Raji (cell line): ENCODE measurements around the gene SWSAP1.

Source experiments
- POLR2A ChIP-seq: IDR thresholded peaks from 2 replicates; pipeline ENCODE4 v1.6.1; 2011; ENCODE audit warnings: low read depth, low read length, control low read depth; ENCODE audit not compliant: insufficient read depth

Gene SWSAP1

DNA sequence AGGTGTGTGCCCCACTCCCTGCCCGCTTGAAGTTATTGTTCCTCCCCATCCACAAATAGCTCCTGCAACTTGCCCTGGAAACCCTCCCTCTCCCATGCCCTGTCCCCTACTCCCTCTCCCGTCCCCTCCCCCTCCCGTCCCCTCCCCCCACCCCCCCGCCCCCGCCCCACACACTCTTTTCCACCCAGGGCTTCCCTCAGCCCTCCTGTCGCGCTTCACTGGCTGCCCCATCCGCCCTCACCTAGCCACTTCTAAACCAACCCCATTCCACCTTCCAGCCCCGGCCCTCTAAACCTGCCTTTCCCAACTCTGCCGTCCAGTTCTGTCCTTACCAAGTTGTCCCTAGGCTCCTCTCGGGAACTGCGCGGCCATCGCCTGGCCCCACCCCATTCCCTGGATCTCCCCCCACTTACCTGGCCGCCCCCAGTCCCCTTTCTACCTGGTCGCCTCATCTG, 43.7 kb downstream of the SWSAP1 start:
- TF ChIP-seq POLR2A: no peak

DNA sequence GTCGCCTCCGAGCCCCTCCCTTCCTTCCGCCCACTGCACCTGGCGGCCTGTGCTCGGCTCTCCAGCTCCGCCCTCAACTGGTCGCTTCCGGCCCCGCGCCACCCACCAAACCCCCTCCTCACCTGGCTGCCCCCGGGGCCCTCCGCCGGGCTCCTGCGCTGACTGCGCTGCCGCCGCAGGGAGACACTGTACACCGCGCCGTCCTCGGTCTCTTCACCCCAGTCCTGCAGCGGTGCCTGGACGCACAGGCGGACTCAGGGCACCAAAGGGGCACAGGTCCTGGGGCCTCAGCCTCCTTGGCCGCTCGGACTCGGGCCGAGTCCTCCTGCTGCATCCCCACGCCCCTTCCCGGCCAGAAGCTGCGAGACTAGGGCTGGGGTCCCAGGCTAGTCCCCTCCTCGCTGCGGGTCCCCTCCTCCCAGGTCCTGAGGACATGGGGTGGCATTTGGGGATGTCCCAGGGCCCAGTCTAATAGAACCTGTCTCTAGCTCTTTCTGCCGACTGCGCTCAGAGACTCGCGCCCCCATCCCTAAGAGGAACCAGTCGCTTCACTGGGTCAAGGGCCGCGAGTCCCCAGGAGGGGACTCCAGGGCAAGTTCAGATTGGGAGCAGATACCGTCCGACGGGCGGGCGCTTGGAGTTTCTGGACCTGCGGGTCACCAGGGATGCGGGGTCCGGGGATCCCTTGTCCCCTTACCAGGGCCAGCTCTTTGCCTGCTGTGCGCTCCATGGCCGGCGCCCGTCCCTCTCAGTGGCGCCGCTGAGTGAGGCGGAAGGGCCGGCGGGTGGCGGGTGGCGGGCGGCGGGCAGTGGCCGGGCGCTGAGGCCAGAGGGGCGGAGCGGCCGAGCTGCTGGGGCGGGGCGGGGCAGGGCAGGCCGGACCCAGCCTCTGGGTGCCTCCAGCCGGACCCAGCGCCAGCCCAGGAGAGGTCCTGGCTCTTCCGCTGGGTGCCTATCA, 44.4 kb downstream of the SWSAP1 start, which contains the start of gene RGL3:
TSS of gene RGL3 (minus strand) at position 766 of the 958 bp plus-strand sequence. CDS start at position 730, 36 bp downstream.
- no peak for TF ChIP-seq POLR2A

DNA sequence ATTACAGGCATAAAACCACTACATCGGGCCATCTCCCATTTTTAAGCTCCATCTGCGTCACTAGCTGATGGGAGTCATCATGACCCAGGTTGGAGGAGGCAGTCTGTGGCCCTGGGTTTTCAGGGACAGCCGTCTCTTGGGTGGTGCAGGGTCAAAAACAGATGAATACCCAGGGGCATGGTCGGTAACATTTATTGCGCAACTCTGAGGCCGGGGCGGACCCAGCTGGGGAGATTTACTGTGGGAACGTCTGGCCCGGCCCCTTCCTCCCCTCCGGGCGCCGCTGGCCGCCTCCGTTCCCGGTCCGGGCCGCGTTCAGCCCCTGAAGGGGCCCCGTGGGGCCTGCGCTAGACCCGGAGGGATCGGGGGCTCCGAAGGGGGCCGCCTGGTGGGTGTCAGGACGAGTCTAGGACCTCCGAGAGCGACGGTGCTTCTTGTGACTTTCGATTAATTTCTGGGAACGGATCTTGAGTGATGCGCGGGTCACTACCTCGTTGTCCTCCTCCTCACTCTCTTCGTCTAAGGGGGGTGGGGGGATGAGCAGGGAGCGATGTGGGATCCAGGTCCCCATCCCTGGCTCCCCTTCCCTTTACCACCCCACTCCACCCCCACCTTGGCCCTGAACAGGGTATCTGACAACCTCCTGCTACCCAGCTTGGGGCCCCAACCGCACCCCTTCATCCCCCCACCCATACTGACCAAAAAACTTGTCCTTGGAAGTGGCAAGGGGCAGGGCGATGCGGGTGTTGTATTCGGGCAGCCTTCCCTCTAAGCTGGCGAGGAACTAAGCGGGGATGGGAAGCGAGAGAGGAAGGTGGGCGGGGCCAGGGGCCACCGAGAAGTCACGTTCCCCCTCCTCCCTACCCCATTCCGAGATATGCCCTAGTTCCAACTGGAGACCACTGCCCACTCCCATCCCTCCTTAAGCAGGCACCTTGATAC, 46.2 kb downstream of the SWSAP1 start:
- TF ChIP-seq POLR2A: no peak

DNA sequence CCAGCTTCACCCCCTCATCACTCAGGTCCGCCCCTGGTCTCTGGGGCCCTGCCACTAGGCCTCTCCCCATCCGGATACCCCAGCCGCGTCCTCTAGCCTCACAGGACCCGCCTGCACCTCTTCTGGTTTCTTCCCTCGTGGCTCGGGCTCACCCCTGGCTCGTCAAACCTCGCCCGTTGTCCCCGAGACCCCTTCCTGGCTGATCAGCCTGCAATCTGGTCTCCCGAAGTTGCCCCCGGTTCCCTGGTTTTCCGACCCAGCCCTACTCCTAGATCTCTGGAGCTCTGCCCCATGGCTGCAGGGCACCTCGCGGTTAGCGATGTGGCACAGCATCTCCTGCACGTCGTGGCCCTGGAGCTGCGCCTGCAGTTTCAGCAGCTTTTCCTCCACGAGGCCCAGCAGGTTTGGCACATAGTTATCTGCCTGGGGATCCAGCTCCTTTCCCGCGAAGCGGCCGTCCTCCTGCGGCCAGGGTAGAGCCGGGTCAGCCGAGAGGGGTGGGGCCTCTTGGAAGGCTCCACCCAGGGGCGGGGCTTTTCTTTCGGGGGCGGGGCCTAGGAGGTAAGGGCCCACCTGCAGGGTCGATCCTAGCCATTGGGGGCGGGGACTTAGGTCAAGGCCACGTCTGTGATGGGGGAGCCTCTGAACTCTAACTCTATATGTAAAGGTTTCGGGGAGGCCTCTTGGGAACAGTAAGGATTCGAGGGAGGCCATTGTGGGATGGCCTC, 47.1 kb downstream of the SWSAP1 start:
- no peak for TF ChIP-seq POLR2A

DNA sequence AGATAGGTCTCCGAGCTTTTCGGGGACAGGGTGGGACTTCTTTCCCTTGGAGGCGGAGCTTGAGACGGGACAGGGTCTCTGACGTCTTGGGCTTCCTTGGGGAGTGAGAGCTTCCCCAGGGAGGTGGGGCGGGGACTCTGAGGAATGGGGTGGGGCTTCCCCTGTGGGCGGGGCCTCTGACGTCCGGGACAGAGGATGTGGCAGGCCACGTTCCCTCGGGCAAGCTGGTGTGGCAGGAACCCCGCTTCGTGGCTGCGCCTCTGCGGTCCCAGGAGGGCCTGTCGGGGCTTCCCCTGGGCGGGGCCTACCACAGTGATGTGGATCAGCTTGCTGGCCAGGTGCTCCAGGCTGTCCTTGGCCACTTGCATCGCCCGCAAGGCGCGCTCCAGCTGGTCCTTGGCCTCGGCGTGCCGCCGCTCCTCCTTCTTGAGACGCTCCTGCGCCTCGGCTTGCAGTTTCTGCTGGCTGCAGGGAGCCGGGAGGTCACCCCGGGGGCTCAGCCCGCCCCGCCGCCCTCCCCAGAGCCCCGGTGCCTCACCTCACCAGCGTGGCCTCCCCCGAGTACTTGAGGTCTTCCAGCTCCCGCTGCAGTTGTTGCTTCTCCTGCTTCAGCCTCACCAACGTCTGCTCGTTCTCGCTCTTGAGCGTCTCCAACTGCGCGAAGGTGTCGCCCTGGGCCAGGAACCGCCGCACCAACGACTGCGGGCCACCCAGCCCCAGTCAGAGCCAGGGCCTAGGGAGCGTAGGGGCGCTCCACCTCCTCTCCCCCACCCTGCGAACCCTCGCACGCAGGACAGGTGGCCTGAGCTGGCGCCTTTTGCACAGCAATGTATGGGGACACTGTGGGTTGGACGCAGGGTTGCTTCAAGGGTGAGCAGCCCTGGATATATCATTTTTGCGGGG, 47.9 kb downstream of the SWSAP1 start:
- no peak for TF ChIP-seq POLR2A

DNA sequence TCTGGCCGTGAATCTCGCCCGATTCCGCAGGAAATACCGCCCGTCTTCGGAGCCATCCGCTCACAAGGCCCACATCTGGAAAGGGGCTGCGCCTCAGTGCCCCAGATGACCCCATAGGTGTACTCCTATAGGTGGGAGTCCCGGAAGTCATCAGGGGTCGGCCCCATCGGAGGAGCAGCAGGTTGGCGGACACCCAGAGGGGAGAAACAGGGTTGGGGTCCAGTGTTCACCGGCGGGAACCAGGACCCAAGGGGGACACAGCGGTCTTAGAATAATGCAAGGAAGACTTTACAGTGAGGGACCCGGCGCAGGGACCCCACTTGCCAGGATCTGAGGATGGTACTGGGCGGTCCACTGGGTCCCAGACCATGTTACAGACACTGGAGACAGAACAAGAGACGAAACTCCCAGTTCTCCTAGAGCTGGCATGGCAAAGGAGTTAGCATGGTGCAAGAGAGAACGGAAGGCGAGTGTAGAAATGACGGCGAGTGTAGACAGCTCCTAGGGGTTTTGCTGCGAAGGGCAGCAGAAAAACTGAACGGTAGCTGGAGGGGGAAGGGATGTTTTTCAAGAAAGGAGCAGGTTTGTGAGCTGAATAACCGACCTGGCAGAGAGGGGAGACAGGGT, 48.8 kb downstream of the SWSAP1 start:
- no peak for TF ChIP-seq POLR2A

DNA sequence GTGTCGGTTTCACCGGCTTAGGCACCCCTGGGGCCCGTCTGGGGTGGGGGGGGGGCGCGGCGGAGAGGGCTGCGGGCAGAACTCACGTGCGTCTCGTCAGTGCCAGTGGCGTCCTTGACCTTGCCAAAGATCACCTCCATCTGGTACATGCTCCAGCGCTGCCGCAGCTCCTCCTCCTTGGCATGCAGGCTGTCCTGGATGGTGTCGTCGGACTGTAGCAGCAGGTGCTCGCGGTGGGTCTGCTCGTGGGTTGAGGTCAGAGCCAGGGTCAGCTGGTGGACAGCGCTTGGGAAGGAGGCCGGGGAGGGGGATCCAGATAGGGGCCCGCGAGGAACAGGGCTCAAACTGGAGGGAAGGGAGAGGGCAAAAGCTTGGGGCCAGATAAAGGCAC, 49.3 kb downstream of the SWSAP1 start:
- no peak for TF ChIP-seq POLR2A
